GM12878 (cell line): ENCODE results near the gene CNRIP1. TPM values are rescaled to one million over a fixed set of nuclear protein-coding genes. Genes with fewer than 3 reads are reported as not detected.

Source experiments
- BMI1 ChIP-seq: fragments of 450-650 bp; IDR thresholded peaks from 2 replicates; pipeline ENCODE4 v1.6.1; 2016; ENCODE audit warnings: mild to moderate bottlenecking, moderate library complexity, borderline replicate concordance
- CBX3 ChIP-seq: fragments of 200-600 bp; sonication (generic); IDR thresholded peaks from 2 replicates; pipeline ENCODE4 v1.6.1; 2016; ENCODE audit warnings: low read depth, borderline replicate concordance
- CHD1 ChIP-seq: IDR thresholded peaks from 2 replicates; pipeline ENCODE4 v1.6.1; 2012; ENCODE audit warnings: low read depth, low read length, improper control_type of control experiment
- DPF2 ChIP-seq: fragments of 450-650 bp; IDR thresholded peaks from 2 replicates; pipeline ENCODE4 v1.6.1; 2017; ENCODE audit warnings: mild to moderate bottlenecking
- EP300 ChIP-seq, 2 experiments: fragments of 150-350 bp in 1 of 2; IDR thresholded peaks; 2 replicates each; pipeline ENCODE4 v1.6.1; 2011 to 2012; ENCODE audit warnings: low read depth in 2 of 2, low read length in 2 of 2, borderline replicate concordance in 1 of 2, improper control_type of control experiment in 1 of 2, inconsistent platforms in 1 of 2; ENCODE audit not compliant: control insufficient read depth in 1 of 2
- SUZ12 ChIP-seq: fragments of 200-600 bp; sonication (generic); IDR thresholded peaks from one replicate; pipeline ENCODE4 v1.6.1; 2018; ENCODE audit warnings: antibody characterized with exemption, mild to moderate bottlenecking; ENCODE audit not compliant: unreplicated experiment
- polyA plus RNA-seq, 11 experiments: library from polyadenylated mRNA; depleted of rRNA in 4 of 11; unstranded in 6 of 11; stranded (reverse) in 5 of 11; fragments of >200 nt; fragmentation: Nextera tagmentation in 4 of 11; fragmentation: Illumina TruSeq in 1 of 11; extraction: Ambion mirVana in 4 of 11; extraction: Trizol in 1 of 11; gene quantifications; 1 replicate in 1 of 11; 2 replicates in 10 of 11; pipeline versions ENCODE4 v1.2.1 to v1.2.3, GENCODE V29; 2011 to 2016; ENCODE audit warnings: inconsistent platforms in 2 of 11, missing spikeins in 2 of 11, low read depth in 1 of 11
- total RNA-seq, 4 experiments: library from RNA; depleted of rRNA in 3 of 4; stranded (reverse); fragments of >200 nt in 3 of 4; fragmentation: Illumina TruSeq in 1 of 4; extraction: Trizol in 1 of 4; gene quantifications; 2 replicates each; pipeline versions ENCODE4 v1.2.1 to v1.2.3, GENCODE V29; 2013 to 2021
- TF ChIP-seq, protein P1 (sequence below): IDR thresholded peaks from 2 replicates; pipeline ENCODE4 v1.6.1; 2011; ENCODE audit warnings: borderline replicate concordance, low read depth, mild to moderate bottlenecking, moderate library complexity, mixed read lengths, low read length; ENCODE audit not compliant: insufficient read depth; ENCODE audit errors: extremely low read length
- TF ChIP-seq, protein P2 (sequence below): fragments of 450-650 bp; IDR thresholded peaks from 2 replicates; pipeline ENCODE4 v1.6.1; 2018; ENCODE audit warnings: borderline replicate concordance, mild to moderate bottlenecking; ENCODE audit not compliant: partially characterized antibody
- TF ChIP-seq, protein P3 (sequence below): fragments of 450-650 bp; IDR thresholded peaks from 2 replicates; pipeline ENCODE4 v1.6.1; 2017; ENCODE audit warnings: mild to moderate bottlenecking, moderate library complexity
- TF ChIP-seq, protein P4 (sequence below): fragments of 450-650 bp; IDR thresholded peaks from 2 replicates; pipeline ENCODE4 v1.6.1; 2017; ENCODE audit warnings: low read depth, mild to moderate bottlenecking, moderate library complexity

The CNRIP1 gene
- total and polyA plus RNA-seq, 10 of the 15 experiments (the other 5 are each of a cell fraction or from before 2014, with no cell fraction given): not detected

DNA sequence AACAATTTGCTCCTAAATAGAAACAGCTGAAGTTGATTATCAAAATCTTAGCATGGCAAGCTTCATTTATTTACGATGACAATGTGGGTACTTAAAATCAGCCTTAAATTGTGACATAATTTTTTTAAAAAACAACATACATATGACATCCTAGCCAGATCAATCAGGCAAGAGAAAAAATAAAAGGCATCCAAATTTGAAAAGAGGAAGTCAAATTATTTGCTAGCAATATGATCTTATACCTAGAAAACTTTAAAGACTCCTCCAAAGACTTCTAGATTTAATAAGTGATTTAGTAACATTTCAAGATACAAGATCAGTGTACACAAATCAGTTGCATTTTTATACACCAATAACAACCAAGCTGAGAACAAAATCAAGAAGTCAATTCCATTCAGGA lies 53.1 kb downstream of the CNRIP1 start (continued):
- TF ChIP-seq BMI1: no peak
- no peak for TF ChIP-seq DPF2
- no peak for TF ChIP-seq CHD1
- TF ChIP-seq EP300 (IDR thresholded peaks at IDR 0.05; ENCODE audit: borderline replicate concordance in 1 of 2, control insufficient read depth in 1 of 2, low read depth in 2 of 2, low read length in 2 of 2): no peak
- no peak for TF ChIP-seq SUZ12
- TF ChIP-seq, protein P1, sequence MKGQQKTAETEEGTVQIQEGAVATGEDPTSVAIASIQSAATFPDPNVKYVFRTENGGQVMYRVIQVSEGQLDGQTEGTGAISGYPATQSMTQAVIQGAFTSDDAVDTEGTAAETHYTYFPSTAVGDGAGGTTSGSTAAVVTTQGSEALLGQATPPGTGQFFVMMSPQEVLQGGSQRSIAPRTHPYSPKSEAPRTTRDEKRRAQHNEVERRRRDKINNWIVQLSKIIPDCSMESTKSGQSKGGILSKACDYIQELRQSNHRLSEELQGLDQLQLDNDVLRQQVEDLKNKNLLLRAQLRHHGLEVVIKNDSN: no peak
- TF ChIP-seq, protein P2, sequence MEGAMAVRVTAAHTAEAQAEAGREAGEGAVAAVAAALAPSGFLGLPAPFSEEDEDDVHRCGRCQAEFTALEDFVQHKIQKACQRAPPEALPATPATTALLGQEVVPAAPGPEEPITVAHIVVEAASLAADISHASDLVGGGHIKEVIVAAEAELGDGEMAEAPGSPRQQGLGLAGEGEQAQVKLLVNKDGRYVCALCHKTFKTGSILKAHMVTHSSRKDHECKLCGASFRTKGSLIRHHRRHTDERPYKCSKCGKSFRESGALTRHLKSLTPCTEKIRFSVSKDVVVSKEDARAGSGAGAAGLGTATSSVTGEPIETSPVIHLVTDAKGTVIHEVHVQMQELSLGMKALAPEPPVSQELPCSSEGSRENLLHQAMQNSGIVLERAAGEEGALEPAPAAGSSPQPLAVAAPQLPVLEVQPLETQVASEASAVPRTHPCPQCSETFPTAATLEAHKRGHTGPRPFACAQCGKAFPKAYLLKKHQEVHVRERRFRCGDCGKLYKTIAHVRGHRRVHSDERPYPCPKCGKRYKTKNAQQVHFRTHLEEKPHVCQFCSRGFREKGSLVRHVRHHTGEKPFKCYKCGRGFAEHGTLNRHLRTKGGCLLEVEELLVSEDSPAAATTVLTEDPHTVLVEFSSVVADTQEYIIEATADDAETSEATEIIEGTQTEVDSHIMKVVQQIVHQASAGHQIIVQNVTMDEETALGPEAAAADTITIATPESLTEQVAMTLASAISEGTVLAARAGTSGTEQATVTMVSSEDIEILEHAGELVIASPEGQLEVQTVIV: no peak
- TF ChIP-seq, protein P3, sequence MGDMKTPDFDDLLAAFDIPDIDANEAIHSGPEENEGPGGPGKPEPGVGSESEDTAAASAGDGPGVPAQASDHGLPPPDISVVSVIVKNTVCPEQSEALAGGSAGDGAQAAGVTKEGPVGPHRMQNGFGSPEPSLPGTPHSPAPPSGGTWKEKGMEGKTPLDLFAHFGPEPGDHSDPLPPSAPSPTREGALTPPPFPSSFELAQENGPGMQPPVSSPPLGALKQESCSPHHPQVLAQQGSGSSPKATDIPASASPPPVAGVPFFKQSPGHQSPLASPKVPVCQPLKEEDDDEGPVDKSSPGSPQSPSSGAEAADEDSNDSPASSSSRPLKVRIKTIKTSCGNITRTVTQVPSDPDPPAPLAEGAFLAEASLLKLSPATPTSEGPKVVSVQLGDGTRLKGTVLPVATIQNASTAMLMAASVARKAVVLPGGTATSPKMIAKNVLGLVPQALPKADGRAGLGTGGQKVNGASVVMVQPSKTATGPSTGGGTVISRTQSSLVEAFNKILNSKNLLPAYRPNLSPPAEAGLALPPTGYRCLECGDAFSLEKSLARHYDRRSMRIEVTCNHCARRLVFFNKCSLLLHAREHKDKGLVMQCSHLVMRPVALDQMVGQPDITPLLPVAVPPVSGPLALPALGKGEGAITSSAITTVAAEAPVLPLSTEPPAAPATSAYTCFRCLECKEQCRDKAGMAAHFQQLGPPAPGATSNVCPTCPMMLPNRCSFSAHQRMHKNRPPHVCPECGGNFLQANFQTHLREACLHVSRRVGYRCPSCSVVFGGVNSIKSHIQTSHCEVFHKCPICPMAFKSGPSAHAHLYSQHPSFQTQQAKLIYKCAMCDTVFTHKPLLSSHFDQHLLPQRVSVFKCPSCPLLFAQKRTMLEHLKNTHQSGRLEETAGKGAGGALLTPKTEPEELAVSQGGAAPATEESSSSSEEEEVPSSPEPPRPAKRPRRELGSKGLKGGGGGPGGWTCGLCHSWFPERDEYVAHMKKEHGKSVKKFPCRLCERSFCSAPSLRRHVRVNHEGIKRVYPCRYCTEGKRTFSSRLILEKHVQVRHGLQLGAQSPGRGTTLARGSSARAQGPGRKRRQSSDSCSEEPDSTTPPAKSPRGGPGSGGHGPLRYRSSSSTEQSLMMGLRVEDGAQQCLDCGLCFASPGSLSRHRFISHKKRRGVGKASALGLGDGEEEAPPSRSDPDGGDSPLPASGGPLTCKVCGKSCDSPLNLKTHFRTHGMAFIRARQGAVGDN: no peak
- no peak for TF ChIP-seq CBX3
- TF ChIP-seq, protein P4, sequence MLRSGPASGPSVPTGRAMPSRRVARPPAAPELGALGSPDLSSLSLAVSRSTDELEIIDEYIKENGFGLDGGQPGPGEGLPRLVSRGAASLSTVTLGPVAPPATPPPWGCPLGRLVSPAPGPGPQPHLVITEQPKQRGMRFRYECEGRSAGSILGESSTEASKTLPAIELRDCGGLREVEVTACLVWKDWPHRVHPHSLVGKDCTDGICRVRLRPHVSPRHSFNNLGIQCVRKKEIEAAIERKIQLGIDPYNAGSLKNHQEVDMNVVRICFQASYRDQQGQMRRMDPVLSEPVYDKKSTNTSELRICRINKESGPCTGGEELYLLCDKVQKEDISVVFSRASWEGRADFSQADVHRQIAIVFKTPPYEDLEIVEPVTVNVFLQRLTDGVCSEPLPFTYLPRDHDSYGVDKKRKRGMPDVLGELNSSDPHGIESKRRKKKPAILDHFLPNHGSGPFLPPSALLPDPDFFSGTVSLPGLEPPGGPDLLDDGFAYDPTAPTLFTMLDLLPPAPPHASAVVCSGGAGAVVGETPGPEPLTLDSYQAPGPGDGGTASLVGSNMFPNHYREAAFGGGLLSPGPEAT: no peak
